GM12872 (cell line): Measurements from ENCODE around the gene SLC49A3.

Source experiments
- CTCF ChIP-seq: IDR thresholded peaks from 3 replicates; pipeline ENCODE4 v1.5.1; 2011; ENCODE audit warnings: low read depth, mild to moderate bottlenecking, low read length, moderate library complexity; ENCODE audit not compliant: insufficient read depth

The SLC49A3 gene

GRCh38 chr4:649751-650310 is 39.1 kb downstream of the SLC49A3 start:
- no peak for TF ChIP-seq CTCF

GRCh38 chr4:649293-649625 is 39.7 kb downstream of the SLC49A3 start:
- TF ChIP-seq CTCF: no peak

- no peak for TF ChIP-seq CTCF
Measured at GRCh38 chr4:648579-649292, 40.2 kb downstream of the SLC49A3 start.

GRCh38 chr4:647481-647880 is 41.5 kb downstream of the SLC49A3 start:
- no peak for TF ChIP-seq CTCF

- no peak for TF ChIP-seq CTCF
Measured at GRCh38 chr4:646460-646859, 42.5 kb downstream of the SLC49A3 start.

GRCh38 chr4:637536-638280 is 51.2 kb downstream of the SLC49A3 start:
- TF ChIP-seq CTCF: no peak

GRCh38 chr4:636628-637159 is 52.3 kb downstream of the SLC49A3 start:
- TF ChIP-seq CTCF: no peak
